ENCODE results near the gene ZNF503.
A peak's percentile ranks its signal among the peaks of the same experiment; 100 is the strongest.

Gene ZNF503

DNA sequence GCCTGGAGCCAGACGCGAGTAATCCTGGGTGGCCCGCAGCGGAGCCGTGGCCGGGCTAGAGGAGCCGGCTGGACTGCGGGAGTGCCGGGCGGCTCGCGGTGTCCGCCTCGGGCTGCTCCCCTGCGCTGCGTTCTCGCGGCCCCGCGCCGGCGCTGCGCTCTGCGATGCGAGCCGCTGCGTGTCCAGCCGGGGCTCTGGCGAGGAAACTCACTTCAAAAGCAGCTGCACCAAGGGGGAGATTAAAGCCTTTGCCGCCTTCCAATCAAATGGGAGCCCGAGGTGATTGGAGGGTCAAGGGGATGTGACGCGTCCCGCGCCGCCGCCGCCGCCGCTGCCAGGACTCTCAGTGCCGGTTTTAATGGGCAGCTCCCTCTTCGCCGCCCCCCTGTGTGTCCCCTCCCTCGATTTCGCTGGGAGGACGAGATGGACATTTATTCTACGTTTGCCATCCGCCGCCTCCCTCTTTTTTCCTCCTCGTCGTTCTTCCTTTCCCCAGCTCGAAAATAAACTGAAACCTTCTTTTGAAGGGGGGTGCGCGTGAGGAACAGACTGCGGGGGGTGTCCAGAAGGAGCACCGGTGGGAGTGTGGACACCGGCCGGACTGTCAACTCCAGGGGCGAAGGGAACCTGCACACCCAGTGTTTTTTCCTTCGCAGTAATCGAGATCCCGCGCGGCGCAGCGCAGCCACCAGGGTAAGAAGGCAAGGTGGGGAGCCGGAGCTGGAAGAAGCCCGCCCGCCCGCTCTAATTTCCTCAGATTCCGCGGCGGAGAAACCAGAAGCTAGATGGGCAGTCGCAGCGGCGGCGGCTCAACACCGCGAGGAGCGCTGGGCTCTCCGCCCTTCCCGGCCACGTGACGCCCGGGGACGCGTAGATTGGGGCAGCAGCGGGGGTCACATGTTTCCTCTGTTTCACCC, at the start of gene ZNF503:
ZNF503 (minus strand) TSS at position 196 of the 917 bp plus-strand sequence. CDS start 345 bp downstream, outside the sequence.
- peak; percentile 96 for DNase-seq

DNA sequence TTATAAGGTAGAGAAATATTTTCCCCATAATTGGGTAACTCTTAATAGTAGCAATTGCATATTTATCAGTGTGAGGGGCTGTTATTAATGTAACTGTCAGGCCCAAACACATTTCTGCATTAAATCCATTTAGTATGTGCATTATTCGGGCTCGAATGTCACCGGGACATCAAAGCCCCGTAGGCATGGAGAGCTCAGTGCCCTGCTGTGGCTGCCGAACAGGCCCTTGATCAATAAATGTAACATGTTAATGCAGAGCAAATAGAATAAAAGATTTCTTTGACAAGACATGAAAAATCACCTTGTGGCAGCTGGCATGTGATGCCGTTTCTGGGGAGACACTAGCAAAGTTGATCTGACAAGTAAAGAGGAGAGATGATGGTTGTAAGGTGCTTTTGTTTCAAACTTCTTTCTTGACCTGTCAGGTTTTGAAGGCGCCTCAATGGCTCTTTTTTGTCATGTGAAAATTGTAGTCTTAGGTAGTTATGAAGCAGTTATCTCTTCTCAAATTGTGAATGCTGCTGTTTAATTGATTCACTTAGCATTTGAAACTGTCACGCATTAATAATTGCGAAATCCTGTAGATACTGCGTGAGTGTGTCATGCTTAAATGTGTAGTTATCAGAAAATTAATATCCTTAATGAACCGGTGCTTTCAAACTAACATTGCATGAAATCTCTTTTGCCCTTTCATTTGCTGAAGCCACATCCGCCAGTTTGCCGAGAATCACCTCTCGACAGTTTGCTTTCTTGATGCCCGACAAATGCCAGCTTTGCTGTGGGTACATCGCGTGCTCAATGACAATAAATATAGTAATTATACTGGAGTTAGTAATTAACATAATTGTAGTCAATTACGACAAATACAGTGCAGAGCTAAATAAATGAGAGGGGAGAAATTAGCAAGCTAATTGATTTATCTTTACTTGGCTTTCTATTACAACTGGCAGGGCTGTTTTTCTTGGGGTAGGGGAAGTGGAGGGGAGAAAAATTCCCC, 49.4 kb upstream of the ZNF503 start:
- DNase-seq: no peak

- no peak for DNase-seq
Observed at GRCh38 chr10:75450075-75450445, 48.5 kb upstream of the ZNF503 start.

- no peak for DNase-seq
Observed at GRCh38 chr10:75449382-75450074, 48.0 kb upstream of the ZNF503 start.

DNA sequence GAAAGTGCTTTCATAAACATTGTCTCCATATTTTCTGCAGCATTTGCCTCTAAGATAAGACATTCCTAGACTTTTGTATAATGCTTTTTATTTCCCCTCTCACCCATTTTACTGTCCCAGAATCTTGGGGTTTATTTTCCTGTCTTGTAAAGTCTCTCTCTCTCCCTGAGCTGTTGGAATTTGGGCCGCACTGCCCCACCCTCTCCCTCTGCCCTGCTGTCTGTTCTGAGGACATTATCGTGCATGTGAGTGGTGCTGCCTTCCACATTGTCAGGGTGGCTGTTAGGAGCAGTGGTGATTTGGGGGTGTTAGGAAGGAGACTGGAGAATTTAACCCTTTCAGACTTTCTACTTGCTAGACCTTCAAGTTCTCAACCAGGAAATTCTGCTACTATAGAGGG, 46.6 kb upstream of the ZNF503 start:
- DNase-seq: no peak

- DNase-seq: no peak
Observed at GRCh38 chr10:75446508-75446907, 44.9 kb upstream of the ZNF503 start.

GRCh38 chr10:75444781-75445386, 43.3 kb upstream of the ZNF503 start:
- DNase-seq: no peak

DNA sequence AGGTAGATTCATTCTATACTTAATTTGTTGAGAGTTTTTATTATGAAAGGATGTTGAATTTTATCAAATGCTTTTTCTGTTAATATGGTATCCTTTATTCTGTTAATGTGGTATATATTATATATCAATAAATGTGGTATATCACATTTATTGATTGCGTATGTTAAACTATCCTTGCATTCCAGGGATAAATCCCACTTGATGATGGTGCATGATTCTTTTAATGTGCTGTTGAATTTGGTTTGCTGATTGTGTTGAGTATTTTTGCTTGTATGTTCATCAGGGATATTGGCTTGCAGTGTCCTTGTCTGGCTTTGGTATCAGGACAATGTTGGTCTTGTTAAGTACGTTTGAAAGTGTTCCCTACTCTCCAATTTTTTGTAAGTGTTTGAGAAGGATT, 41.8 kb upstream of the ZNF503 start:
- DNase-seq: no peak

GRCh38 chr10:75441682-75442081, 40.1 kb upstream of the ZNF503 start:
- no peak for DNase-seq

GRCh38 chr10:75441196-75441595, 39.6 kb upstream of the ZNF503 start:
- DNase-seq: no peak

- DNase-seq: no peak
Observed at GRCh38 chr10:75440271-75440793, 38.8 kb upstream of the ZNF503 start.

GRCh38 chr10:75439811-75440210, 38.2 kb upstream of the ZNF503 start:
- no peak for DNase-seq

- DNase-seq: no peak
Observed at GRCh38 chr10:75438275-75438674, 36.7 kb upstream of the ZNF503 start.

- DNase-seq: no peak
Observed at GRCh38 chr10:75437693-75438092, 36.1 kb upstream of the ZNF503 start.

DNA sequence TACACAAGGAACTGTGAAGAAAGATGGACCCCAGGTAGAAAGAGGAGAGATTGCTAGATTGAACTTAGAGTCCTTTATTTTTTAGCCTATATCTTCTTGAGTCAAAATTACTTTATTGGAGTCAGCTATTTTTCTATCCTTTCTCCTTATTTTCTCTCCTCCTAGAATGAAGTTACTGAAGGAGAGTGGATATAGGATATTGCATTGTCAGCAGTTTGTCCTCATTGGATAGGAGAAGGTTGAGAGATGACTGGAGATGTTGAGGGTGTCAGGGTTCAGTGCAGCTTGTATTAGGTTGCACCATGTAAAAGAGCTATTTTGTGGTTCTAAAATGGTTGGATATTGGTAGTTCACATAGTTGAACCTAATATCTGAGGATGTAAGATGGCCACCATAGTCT, 35.3 kb upstream of the ZNF503 start:
- no peak for DNase-seq

DNA sequence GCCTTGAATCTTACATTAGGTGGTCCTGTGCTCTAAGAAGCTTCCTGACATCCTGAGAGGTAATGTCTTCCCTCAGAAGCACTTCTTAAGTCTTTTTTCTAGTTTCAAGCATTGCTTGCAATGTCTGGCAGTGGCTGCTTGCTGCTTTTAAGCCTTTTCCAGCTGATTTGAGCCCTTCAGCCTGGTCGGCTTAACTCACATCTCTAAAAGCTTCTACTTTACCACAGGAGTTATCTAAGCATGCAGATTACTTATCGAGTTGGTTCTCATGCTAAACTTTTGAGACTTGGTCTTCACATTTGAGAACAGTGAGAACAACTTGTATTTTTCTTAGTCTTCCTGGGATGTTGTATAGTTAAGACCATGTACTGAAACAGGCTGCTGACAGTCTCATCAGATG, 33.7 kb upstream of the ZNF503 start:
- no peak for DNase-seq

- DNase-seq: no peak
Observed at GRCh38 chr10:75434291-75434690, 32.7 kb upstream of the ZNF503 start.

DNA sequence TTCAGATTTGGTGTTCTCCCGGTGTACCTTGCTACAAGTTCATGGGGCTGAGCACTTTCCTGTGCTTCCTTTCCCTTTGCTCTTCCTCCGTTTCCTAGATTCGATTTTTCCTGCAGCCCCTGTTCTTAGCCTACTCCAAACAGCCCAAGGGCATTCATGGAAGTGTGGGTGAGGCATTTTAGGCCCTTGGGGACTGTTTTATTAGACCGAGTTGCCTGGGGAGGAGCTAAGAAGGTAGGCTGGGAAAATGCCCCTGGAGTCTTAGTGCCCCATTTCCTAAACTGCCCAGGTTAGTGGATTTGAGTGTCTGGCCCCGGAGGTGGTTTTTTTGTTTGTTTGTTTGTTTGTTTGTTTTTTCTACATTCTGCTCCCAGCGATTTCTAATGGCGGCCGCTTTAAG, 31.7 kb upstream of the ZNF503 start:
- no peak for DNase-seq

GRCh38 chr10:75432763-75433162, 31.2 kb upstream of the ZNF503 start:
- DNase-seq: no peak

GRCh38 chr10:75432176-75432575, 30.6 kb upstream of the ZNF503 start:
- no peak for DNase-seq

- no peak for DNase-seq
Observed at GRCh38 chr10:75431180-75432111, 29.9 kb upstream of the ZNF503 start, which contains the start of gene LRMDA. LRMDA (plus strand) TSS chr10:75431624.
